Natural killer cell (primary cell): Measurements from ENCODE around the gene PTPRN2. TPM values are rescaled to one million over a fixed set of nuclear protein-coding genes. Genes with fewer than 3 reads are reported as not detected.
"Not testable (repeated sequence)": the region's sequence is repeated elsewhere in the genome, so short reads cannot be mapped to it uniquely, and the experiment has no call there.

Experiments used
- ATAC-seq, 3 donors: fragments of 150-1000 bp in 2 of 3; fragments of 200-7000 bp in 1 of 3; cut with Tn5 transposase; 1 replicate in 1 of 3; 2 replicates in 2 of 3; pipeline ENCODE4 v1.10.0; 2021; ENCODE audit warnings: mild to moderate bottlenecking in 2 of 3, moderate library complexity in 2 of 3
- DNase-seq, 2 donors: peaks; one replicate each; pipeline versions ENCODE4 v3.0.0 to v3.0.0-alpha.2; 2013 to 2021; ENCODE audit warnings: mixed read lengths in 1 of 2
- H3K27ac ChIP-seq: one replicate; pipeline ENCODE4 v1.5.1; 2013; ENCODE audit warnings: mild to moderate bottlenecking, low read length
- H3K27me3 ChIP-seq: one replicate; pipeline ENCODE4 v1.6.1; 2013; ENCODE audit warnings: low read length; ENCODE audit not compliant: control insufficient read depth, insufficient read depth
- H3K36me3 ChIP-seq: one replicate; pipeline ENCODE4 v1.6.1; 2013; ENCODE audit warnings: low read length; ENCODE audit not compliant: control insufficient read depth, insufficient read depth
- H3K4me1 ChIP-seq: one replicate; pipeline ENCODE4 v1.6.1; 2013; ENCODE audit warnings: low read length; ENCODE audit not compliant: control insufficient read depth, insufficient read depth
- H3K4me3 ChIP-seq: one replicate; pipeline ENCODE4 v1.5.1; 2013; ENCODE audit warnings: low read length
- H3K9me3 ChIP-seq: one replicate; pipeline ENCODE4 v1.6.1; 2013; ENCODE audit warnings: low read length; ENCODE audit not compliant: control insufficient read depth, insufficient read depth
- H3K27ac Mint-ChIP-seq, 2 donors: one replicate each; pipeline ENCODE4 v1.8.0; 2022; ENCODE audit warnings: mild to moderate bottlenecking in 2 of 2, mixed read lengths in 2 of 2, moderate library complexity in 1 of 2
- H3K27me3 Mint-ChIP-seq, 2 donors: one replicate each; pipeline ENCODE4 v1.8.0; 2022; ENCODE audit warnings: low read depth in 2 of 2, mixed read lengths in 2 of 2
- H3K36me3 Mint-ChIP-seq: one replicate; pipeline ENCODE4 v1.8.0; 2022; ENCODE audit warnings: mixed read lengths
- H3K4me1 Mint-ChIP-seq, 2 donors: one replicate each; pipeline ENCODE4 v1.8.0; 2022; ENCODE audit warnings: mixed read lengths in 2 of 2
- H3K4me3 Mint-ChIP-seq: one replicate; pipeline ENCODE4 v1.8.0; 2022; ENCODE audit warnings: mild to moderate bottlenecking, moderate library complexity, mixed read lengths
- H3K9me3 Mint-ChIP-seq, 2 donors: one replicate each; pipeline ENCODE4 v1.8.0; 2022; ENCODE audit warnings: mixed read lengths in 2 of 2
- CTCF ChIP-seq: fragments of 200-600 bp; IDR thresholded peaks from one replicate; pipeline ENCODE4 v1.8.0; 2022; ENCODE audit warnings: antibody characterized with exemption
- WGBS: methylation state at CpG from one replicate; pipeline ENCODE4 v1.1.7; 2013; ENCODE audit warnings: missing lambda C conversion rate; ENCODE audit not compliant: insufficient coverage; 5-methylcytosine and 5-hydroxymethylcytosine counted together
- intact Hi-C: fragments of 100-400 bp; cut with micrococcal nuclease; formaldehyde crosslinking; loops from one replicate; pipeline ENCODE4 v1.14.2; 2022
- total RNA-seq, 4 donors: library from RNA; stranded (reverse); fragments of 120-200 nt in 1 of 4; gene quantifications; one replicate each; pipeline versions ENCODE4 v1.2.3 to v1.2.4, GENCODE V29; 2013 to 2022

Gene PTPRN2
- total RNA-seq, 3 donors from 2014 or later (not counting 1 experiment from before 2014, with no cell fraction given), result 1.3 to 2.5 (median 1.9) TPM

GRCh38 chr7:157848508-157849340, 738.9 kb downstream of the PTPRN2 start:
- Histone ChIP-seq H3K27me3 (no peaks in the 10 kb centered on the region), H3K9me3 (no peaks in the 10 kb centered on the region), H3K4me3 (no peak overlapping the region), H3K36me3 (no peaks in the 10 kb centered on the region), H3K27ac (no peak overlapping the region), H3K4me1 (peaks cover 12% of the 10 kb centered on the region)
- Mint-ChIP-seq H3K4me1 (peaks cover 9 to 11% of the 10 kb centered on the region in 2 donors), H3K4me3 (no peak overlapping the region), H3K27me3 (no peaks in the 10 kb centered on the region), H3K36me3 (no peaks in the 10 kb centered on the region), H3K27ac (no peak overlapping the region), H3K9me3 (no peaks in the 10 kb centered on the region)
- TF ChIP-seq CTCF, result no peak
- WGBS, result 93% methylated on average over 32 of the region's 32 CpGs
- DNase-seq (no peak), ATAC-seq (no peak)
- intact Hi-C loops, result no loop called here

- intact Hi-C loops, H3K4me3 Mint-ChIP-seq, H3K36me3 ChIP-seq, ATAC-seq, H3K4me3 ChIP-seq, H3K9me3 Mint-ChIP-seq, H3K9me3 ChIP-seq, H3K36me3 Mint-ChIP-seq, H3K27me3 Mint-ChIP-seq, DNase-seq, H3K4me1 ChIP-seq, H3K27ac Mint-ChIP-seq, H3K27me3 ChIP-seq, H3K27ac ChIP-seq: not testable (repeated sequence)
- peaks cover 9 to 11% of the 10 kb centered on the region in 2 donors for H3K4me1 Mint-ChIP-seq
- WGBS, result 94% methylated on average over 14 of the region's 14 CpGs
Observed at GRCh38 chr7:157847756-157848487, 739.7 kb downstream of the PTPRN2 start.

- H3K4me1 ChIP-seq, H3K36me3 ChIP-seq, H3K4me3 Mint-ChIP-seq, intact Hi-C loops, H3K27me3 Mint-ChIP-seq, H3K9me3 Mint-ChIP-seq, ATAC-seq, H3K9me3 ChIP-seq, DNase-seq, H3K27ac Mint-ChIP-seq, H3K27ac ChIP-seq, H3K27me3 ChIP-seq, H3K4me3 ChIP-seq, H3K4me1 Mint-ChIP-seq, H3K36me3 Mint-ChIP-seq: not testable (repeated sequence)
- WGBS, result 95% methylated on average over 10 of the region's 12 CpGs
Observed at GRCh38 chr7:157846746-157847145, 740.9 kb downstream of the PTPRN2 start.

GRCh38 chr7:157846271-157846670, 741.4 kb downstream of the PTPRN2 start:
- intact Hi-C loops, result no loop called here
- peaks cover 2% of the 10 kb centered on the region for H3K4me1 ChIP-seq
- DNase-seq (peak in 1 of 2 donors; percentile 15), ATAC-seq (no peak)
- WGBS, result 68% methylated on average over 11 of the region's 11 CpGs
- no peaks in the 10 kb centered on the region for H3K36me3 Mint-ChIP-seq
- no peak overlapping the region for H3K27ac ChIP-seq
- no peaks in the 10 kb centered on the region for H3K9me3 ChIP-seq
- H3K4me1 Mint-ChIP-seq, result peaks cover 1 to 2% of the 10 kb centered on the region in 2 donors
- no peak overlapping the region for H3K4me3 ChIP-seq
- no peaks in the 10 kb centered on the region for H3K9me3 Mint-ChIP-seq
- H3K4me3 Mint-ChIP-seq, result no peak overlapping the region
- H3K27ac Mint-ChIP-seq, result no peak overlapping the region
- no peaks in the 10 kb centered on the region for H3K27me3 ChIP-seq
- peaks cover 0 to 3% of the 10 kb centered on the region in 2 donors for H3K27me3 Mint-ChIP-seq
- no peak for TF ChIP-seq CTCF
- no peaks in the 10 kb centered on the region for H3K36me3 ChIP-seq
